ENCODE measurements around the gene PMEPA1. TPM values are rescaled to one million over a fixed set of nuclear protein-coding genes. Genes with fewer than 3 reads are reported as not detected.

PMEPA1 gene
- total RNA-seq, 2 experiments from 2014 or later: 1.4 to 3.7 TPM

- no peaks in the 10 kb centered on the region for H3K79me2 ChIP-seq (ENCODE audit: insufficient read depth, low read depth, low read length)
- TF ChIP-seq EZH2phosphoT487 (IDR thresholded peaks at IDR 0.05; ENCODE audit: borderline replicate concordance, low read depth, low read length) (no peak), CTCF (conservative IDR thresholded peaks at IDR 0.05; ENCODE audit: low read length) (no peak)
- peaks cover 62% of the 10 kb centered on the region for H3K4me1 ChIP-seq (ENCODE audit: insufficient read depth, low read length, poor library complexity, severe bottlenecking)
- CTCF ChIA-PET (ENCODE audit: unreplicated experiment): interaction anchor here (0.5 to 1.7 kb wide), 6 partner anchors 9 to 303 kb away, joined by 3 to 7 read pairs (median 4); no protein-coding TSS in a partner anchor
- no peak overlapping the region for H3K27ac ChIP-seq (ENCODE audit: low read depth, low read length, poor library complexity, severe bottlenecking)
- POLR2A ChIA-PET: interaction anchor here (0.8 to 3.5 kb wide), 4 partner anchors 9 to 85 kb away, joined by 4 to 22 read pairs (median 4); no protein-coding TSS in a partner anchor
- peaks cover 14% of the 10 kb centered on the region; the same call in 1 of the 2 replicates for H3K9me3 ChIP-seq (ENCODE audit: low read length)
- DNase-seq (ENCODE audit: low spot score): no peak
- no TSS peak for BruUV-seq (replicated peaks)
- intact Hi-C loops (cut with micrococcal nuclease; ENCODE audit: unreplicated experiment): loop anchor here (1.0 to 10.0 kb wide), 3 partner anchors 32 to 557 kb away; no protein-coding TSS in a partner anchor
- H3K36me3 ChIP-seq (ENCODE audit: insufficient read depth, low read length): no peaks in the 10 kb centered on the region; the same call in 1 of the 2 replicates
- no peak overlapping the region for H2AFZ ChIP-seq (ENCODE audit: low read length)
- H3K9me2 ChIP-seq (ENCODE audit: insufficient read depth, low read length): no peaks in the 10 kb centered on the region
- H3K4me2 ChIP-seq (ENCODE audit: low read length): peak overlapping the region; percentile 90
- H4K20me1 ChIP-seq (ENCODE audit: insufficient read depth, low read length): no peaks in the 10 kb centered on the region
- H3K4me3 ChIP-seq (ENCODE audit: low read depth, low read length, poor library complexity, severe bottlenecking): no peak overlapping the region
Observed at GRCh38 chr20:57622201-57622570, 87.6 kb downstream of the PMEPA1 start.

GRCh38 chr20:57621421-57622200 lies 88.2 kb downstream of the PMEPA1 start:
- no peaks in the 10 kb centered on the region for H4K20me1 ChIP-seq (ENCODE audit: insufficient read depth, low read length)
- H3K4me1 ChIP-seq (ENCODE audit: insufficient read depth, low read length, poor library complexity, severe bottlenecking): peaks cover 60% of the 10 kb centered on the region
- ChIA-PET CTCF (ENCODE audit: unreplicated experiment) (interaction anchor here (0.5 to 1.7 kb wide), 6 partner anchors 15 to 467 kb away, joined by 3 to 7 read pairs (median 5); no protein-coding TSS in a partner anchor), POLR2A (interaction anchor here (0.8 to 3.5 kb wide), 4 partner anchors 9 to 86 kb away, joined by 4 to 22 read pairs (median 4); no protein-coding TSS in a partner anchor)
- H3K9me2 ChIP-seq (ENCODE audit: insufficient read depth, low read length): no peaks in the 10 kb centered on the region
- peak overlapping the region; percentile 87 for H3K27ac ChIP-seq (ENCODE audit: low read depth, low read length, poor library complexity, severe bottlenecking)
- H2AFZ ChIP-seq (ENCODE audit: low read length): no peak overlapping the region
- H3K4me3 ChIP-seq (ENCODE audit: low read depth, low read length, poor library complexity, severe bottlenecking): peak overlapping the region; percentile 51
- no peaks in the 10 kb centered on the region for H3K79me2 ChIP-seq (ENCODE audit: insufficient read depth, low read depth, low read length)
- no TSS peak for BruUV-seq (replicated peaks)
- H3K9me3 ChIP-seq (ENCODE audit: low read length): peaks cover 14% of the 10 kb centered on the region; the same call in 1 of the 2 replicates
- TF ChIP-seq CTCF (conservative IDR thresholded peaks at IDR 0.05; ENCODE audit: low read length): no peak; the same call in 1 of the 2 replicates
- no peak for TF ChIP-seq EZH2phosphoT487 (IDR thresholded peaks at IDR 0.05; ENCODE audit: borderline replicate concordance, low read depth, low read length)
- peak overlapping the region; percentile 90 for H3K4me2 ChIP-seq (ENCODE audit: low read length)
- intact Hi-C loops (cut with micrococcal nuclease; ENCODE audit: unreplicated experiment): loop anchor here (1.0 to 10.0 kb wide), 3 partner anchors 33 to 558 kb away; no protein-coding TSS in a partner anchor
- DNase-seq (ENCODE audit: low spot score): no peak
- H3K36me3 ChIP-seq (ENCODE audit: insufficient read depth, low read length): no peaks in the 10 kb centered on the region; the same call in 1 of the 2 replicates

Measured in OCI-LY7 (cell line).